Fibroblast of skin of right biceps (primary cell): Measurements from ENCODE around the gene TRIM34.
"Not testable (repeated sequence)": the region's sequence is repeated elsewhere in the genome, so short reads cannot be mapped to it uniquely, and the experiment has no call there.

Experiments used
- DNase-seq: peaks from one replicate; pipeline ENCODE4 v3.0.0-alpha.2; 2013

Gene TRIM34, protein sequence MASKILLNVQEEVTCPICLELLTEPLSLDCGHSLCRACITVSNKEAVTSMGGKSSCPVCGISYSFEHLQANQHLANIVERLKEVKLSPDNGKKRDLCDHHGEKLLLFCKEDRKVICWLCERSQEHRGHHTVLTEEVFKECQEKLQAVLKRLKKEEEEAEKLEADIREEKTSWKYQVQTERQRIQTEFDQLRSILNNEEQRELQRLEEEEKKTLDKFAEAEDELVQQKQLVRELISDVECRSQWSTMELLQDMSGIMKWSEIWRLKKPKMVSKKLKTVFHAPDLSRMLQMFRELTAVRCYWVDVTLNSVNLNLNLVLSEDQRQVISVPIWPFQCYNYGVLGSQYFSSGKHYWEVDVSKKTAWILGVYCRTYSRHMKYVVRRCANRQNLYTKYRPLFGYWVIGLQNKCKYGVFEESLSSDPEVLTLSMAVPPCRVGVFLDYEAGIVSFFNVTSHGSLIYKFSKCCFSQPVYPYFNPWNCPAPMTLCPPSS

DNA sequence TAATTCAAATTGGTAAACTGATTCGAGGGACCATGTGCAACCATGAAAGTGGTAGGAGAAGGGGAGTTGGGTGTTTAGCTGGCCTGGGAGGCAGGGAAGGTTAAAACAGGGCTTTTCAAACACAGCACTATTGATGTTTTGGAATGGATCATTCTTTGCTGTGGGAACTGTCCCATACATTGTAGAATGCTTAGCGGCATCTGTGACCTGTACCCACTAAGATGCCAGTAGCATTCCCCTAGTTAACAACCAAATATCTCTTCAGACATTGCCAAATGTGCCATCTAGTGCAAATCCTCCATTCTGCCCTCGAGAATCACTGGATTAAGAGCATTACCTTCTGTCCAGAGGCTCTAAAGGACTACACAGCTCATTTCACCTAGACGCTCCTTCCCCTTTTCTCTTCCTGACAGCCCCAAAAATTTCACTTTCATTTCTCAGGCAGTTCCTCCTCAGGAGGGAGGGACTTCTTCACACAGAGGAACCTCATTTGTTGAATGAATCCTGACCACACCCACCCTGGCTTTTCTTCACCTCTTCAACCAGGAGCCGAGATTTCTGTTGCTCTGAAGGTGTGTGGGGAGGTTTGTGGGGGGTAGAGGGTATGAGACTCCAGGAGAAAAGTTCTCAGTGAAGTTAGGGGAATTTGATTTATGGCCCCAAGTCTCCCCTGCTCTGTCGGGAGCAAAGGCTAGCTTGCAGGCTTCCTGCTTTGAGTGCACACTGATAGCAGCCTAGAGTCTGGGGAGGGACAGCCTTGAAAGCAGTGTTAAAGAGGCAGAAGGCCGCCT lies at the start of gene TRIM34:
TRIM34 (plus strand) TSS at position 513 of the 791 bp plus-strand sequence. CDS start 7,331 bp downstream, outside the sequence.
- peak; percentile 64 for DNase-seq

GRCh38 chr11:5575152-5575551 lies 49.6 kb upstream of the TRIM34 start:
- DNase-seq, result no peak

GRCh38 chr11:5577101-5577500 lies 47.7 kb upstream of the TRIM34 start:
- no peak for DNase-seq

- DNase-seq, result no peak
Observed at GRCh38 chr11:5580577-5580976, 44.2 kb upstream of the TRIM34 start, which contains the start of gene OR52B6. Gene OR52B6 (plus strand): TSS chr11:5580877. CDS start chr11:5580877, 0 bp downstream.

- no peak for DNase-seq
Observed at GRCh38 chr11:5581014-5581413, 43.8 kb upstream of the TRIM34 start.

- not testable (repeated sequence) for DNase-seq
Observed at GRCh38 chr11:5584458-5584857, 40.3 kb upstream of the TRIM34 start.

GRCh38 chr11:5589906-5590305 lies 34.9 kb upstream of the TRIM34 start:
- not testable (repeated sequence) for DNase-seq

DNA sequence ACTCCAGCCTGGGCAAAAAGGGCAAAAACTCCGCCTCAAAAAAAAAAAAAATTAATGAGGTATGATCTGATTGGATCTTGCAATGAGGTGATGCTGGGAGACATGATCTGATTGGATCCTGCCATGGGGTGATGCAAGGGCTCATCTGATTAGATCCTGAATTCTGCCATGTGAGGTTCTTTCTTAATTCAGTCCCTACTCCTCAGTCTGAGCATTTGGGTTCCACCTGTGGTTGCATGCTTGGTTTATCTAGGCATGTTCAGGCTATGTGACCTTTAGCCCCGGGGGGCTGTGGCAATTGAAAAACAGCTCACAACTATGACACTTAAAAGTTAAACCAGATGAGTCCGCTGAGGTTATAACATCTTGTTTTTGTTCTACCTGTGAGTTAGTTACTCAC lies 33.2 kb upstream of the TRIM34 start:
- no peak for DNase-seq

- DNase-seq, result no peak
Observed at GRCh38 chr11:5592615-5593014, 32.2 kb upstream of the TRIM34 start.

GRCh38 chr11:5593146-5593545 lies 31.7 kb upstream of the TRIM34 start:
- no peak for DNase-seq

GRCh38 chr11:5596607-5597201 lies 28.1 kb upstream of the TRIM34 start, which contains the start of gene TRIM6:
Gene TRIM6 (plus strand): TSS chr11:5596637. CDS start chr11:5596898, 261 bp downstream.
- DNase-seq, result peak; percentile 69

DNA sequence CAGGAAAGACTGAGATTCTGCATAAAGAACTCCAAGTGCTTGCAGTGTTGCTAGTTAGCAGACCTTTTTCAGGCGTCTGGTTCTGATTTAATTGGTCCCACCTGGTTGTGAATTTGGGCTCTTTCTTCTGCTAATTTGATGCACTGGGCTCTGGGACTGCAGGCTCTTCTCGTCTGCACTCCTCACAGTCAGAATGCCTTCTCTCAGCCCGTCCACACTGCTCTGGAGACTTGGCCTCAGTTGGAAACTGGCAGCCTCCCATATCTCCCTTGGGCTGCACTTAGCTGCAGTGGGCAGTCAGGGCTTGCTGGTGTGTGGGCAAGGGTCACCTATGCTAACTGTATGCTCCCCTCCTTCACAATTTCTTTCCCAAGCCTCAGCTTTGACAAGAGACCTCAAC lies 26.8 kb upstream of the TRIM34 start:
- no peak for DNase-seq

- DNase-seq, result peak; percentile 78
Observed at GRCh38 chr11:5600374-5600851, 24.4 kb upstream of the TRIM34 start.

GRCh38 chr11:5602791-5603190 lies 22.0 kb upstream of the TRIM34 start:
- DNase-seq, result peak; percentile 52

GRCh38 chr11:5603326-5603725 lies 21.5 kb upstream of the TRIM34 start:
- DNase-seq, result no peak

GRCh38 chr11:5604896-5605295 lies 19.9 kb upstream of the TRIM34 start:
- no peak for DNase-seq

DNA sequence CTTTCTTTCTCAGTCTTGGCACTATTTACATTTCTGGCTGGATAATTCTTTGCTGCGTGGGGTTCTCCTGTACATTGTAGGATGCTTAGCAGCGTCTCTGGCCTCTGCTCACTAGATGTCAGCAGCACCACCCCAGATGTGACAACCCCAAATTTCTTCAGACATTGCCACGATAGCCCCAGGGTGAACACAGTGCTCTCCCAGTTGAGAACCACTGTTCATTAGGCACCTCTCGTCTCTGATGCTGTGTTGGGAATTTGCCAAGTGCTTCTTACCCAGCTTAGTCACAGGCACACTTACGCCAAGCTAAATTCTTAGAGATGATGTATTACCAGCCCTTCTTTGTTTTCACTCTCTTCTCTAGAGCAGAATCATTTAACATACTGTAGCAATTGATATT lies 19.0 kb upstream of the TRIM34 start:
- peak; percentile 79 for DNase-seq

DNA sequence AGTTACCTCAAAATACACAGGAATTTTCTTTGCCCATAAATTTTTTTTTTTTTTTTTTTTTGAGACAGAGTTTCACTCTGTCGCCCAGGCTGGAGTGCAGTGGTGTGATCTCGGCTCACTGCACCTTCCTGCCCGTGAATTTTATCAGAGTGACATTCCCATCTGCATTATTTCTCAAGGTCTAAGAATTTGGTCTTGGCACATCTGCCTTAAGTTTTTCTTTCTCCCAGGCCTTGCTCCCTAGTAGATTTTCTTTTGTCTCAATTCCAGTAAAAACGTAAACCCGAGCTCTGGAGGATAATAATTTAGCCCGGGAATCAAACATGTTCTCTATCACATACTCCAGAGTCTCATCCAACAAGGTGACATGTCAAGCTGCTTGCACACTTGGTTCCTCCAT lies 16.0 kb upstream of the TRIM34 start:
- DNase-seq, result no peak

- DNase-seq, result no peak
Observed at GRCh38 chr11:5610446-5610845, 14.4 kb upstream of the TRIM34 start.

DNA sequence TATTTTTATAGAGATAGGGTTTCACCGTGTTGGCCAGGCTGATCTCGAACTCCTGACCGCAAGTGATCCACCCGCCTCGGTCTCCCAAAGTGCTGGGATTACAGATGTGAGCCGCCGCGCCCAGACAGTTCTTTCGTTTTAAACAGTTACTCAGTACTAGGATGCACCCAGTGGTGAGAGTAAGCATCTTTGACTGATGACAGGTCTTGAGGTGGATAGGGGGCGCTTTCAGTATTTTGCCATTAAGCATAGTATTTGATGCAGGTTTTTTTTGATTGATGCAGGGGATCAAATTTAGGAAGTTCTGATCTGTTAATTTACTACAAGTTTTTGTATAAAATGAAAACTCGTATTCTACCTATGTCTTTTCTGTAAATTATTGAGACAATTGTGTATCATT lies 13.2 kb upstream of the TRIM34 start:
- no peak for DNase-seq

- DNase-seq, result peak; percentile 84
Observed at GRCh38 chr11:5618807-5619206, 6.0 kb upstream of the TRIM34 start.

- DNase-seq, result peak; percentile 73
Observed at GRCh38 chr11:5620651-5621521, 3.9 kb upstream of the TRIM34 start.
